ENCODE measurements around the gene FAM136A.
"Not testable (repeated sequence)": the region's sequence is repeated elsewhere in the genome, so short reads cannot be mapped to it uniquely, and the experiment has no call there.

The FAM136A gene

DNA sequence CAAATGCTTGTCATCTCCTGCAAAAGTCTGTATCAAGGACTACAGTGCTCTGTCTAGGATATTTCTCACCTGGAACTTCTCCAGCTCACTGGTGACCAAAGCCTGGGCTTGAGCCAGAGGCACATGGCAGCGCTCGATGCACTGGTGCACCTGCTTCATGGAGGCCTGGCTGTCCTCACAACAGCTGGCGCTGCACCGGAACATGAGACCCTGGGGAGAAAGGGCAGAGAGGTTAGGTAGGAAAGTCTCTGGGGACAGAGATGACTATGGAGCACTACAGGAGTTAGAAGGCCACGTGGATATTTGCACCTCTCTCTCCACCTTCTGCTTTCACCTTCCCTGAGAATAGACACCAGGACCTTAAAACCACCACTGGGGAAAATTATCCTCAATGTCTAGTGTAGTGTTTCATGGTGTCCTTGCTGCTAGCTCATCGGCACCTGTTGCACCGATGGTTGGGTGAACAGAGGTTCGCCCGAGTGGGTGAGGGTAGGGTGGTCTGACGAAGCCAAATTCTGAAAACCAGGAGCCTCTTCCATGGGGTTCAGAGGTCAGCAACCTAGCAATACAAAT is 1.0 kb downstream of the FAM136A start:
- no peaks in the 10 kb centered on the region for H3K27me3 ChIP-seq (ENCODE audit: insufficient read depth, low read length)
- peaks cover 3% of the 10 kb centered on the region; the same call in 1 of the 2 replicates for H3K9me3 ChIP-seq (ENCODE audit: insufficient read depth, low read depth, low read length)
- 71% methylated on average over 9 of the region's 10 CpGs for WGBS
- peak overlapping the region; percentile 83; the same call in 1 of the 2 replicates for H3K27ac ChIP-seq (ENCODE audit: low read depth, low read length)
- H3K9ac ChIP-seq (ENCODE audit: low read depth, low read length): peak overlapping the region; percentile 95
- peaks cover 46% of the 10 kb centered on the region for H3K36me3 ChIP-seq (ENCODE audit: insufficient read depth, low read length)
- H3K4me3 ChIP-seq (ENCODE audit: low read length): peak overlapping the region; percentile 80
- peaks cover 12% of the 10 kb centered on the region for H3K4me1 ChIP-seq (ENCODE audit: insufficient read depth, low read length)

DNA sequence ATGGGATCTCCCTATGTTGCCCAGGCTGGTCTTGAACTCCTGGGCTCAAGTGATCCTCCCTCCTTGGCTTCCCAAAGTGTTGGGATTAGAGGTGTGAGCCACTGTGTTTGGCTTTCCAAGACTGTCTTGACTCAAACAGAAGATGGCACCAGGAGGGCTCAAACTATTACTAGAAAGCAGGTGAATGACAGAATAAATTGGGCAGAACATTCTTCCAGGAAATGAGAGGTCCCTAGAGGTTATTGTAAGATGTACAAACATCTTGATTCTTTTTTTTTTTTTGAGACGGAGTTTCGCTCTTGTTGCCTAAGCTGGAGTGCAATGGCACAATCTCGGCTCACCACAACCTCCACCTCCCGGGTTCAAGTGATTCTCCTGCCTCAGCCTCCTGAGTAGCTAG is 4.0 kb downstream of the FAM136A start:
- 95% methylated on average over 4 of the region's 4 CpGs for WGBS
- H3K4me3 ChIP-seq (ENCODE audit: low read length); H3K9ac ChIP-seq (ENCODE audit: low read depth, low read length): not testable (repeated sequence)

DNA sequence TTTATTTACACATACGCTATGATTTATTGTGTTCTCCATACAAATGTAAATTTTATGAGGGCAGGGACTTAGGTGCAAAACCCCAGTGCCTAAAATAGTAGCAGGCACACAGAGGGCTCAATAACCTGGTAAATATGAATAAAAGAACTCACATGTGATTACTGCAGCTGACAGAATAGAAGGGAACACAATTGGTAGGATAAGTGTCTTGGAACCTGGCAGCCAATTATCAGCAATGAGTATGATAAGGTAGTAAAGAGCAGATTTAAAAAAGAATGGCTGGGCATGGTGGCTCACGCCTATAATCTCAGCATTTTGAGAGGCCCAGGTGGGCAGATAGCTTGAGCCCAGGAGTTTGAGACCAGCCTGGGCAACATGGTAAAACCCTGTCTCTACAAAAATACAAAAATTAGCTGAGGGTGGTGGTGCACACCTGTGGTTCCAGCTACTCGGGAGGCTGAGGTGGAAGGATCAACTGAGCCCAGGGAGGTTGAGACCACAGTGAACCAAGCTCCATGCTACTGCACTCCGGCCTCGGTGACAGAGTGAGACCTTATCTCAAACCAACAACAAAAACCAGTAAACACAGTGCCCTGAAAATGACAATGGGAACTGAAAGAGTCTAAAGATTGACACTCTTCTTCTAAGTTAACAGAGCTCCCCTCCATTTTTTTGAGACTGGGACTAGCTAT is 18.2 kb downstream of the FAM136A start:
- H3K27ac ChIP-seq (ENCODE audit: low read depth, low read length): no peak overlapping the region
- H3K36me3 ChIP-seq (ENCODE audit: insufficient read depth, low read length): peaks cover 88% of the 10 kb centered on the region
- 96% methylated on average over 4 of the region's 5 CpGs for WGBS
- no peaks in the 10 kb centered on the region for H3K4me1 ChIP-seq (ENCODE audit: insufficient read depth, low read length)
- no peaks in the 10 kb centered on the region for H3K27me3 ChIP-seq (ENCODE audit: insufficient read depth, low read length)
- no peaks in the 10 kb centered on the region for H3K9me3 ChIP-seq (ENCODE audit: insufficient read depth, low read depth, low read length)
- no peak overlapping the region for H3K4me3 ChIP-seq (ENCODE audit: low read length)
- H3K9ac ChIP-seq (ENCODE audit: low read depth, low read length): no peak overlapping the region

More for the DNA sequence above, 4.0 kb downstream of the FAM136A start:
- H3K27ac ChIP-seq (ENCODE audit: low read depth, low read length); H3K9me3 ChIP-seq (ENCODE audit: insufficient read depth, low read depth, low read length); H3K27me3 ChIP-seq (ENCODE audit: insufficient read depth, low read length); H3K4me1 ChIP-seq (ENCODE audit: insufficient read depth, low read length): not testable (repeated sequence)
- H3K36me3 ChIP-seq (ENCODE audit: insufficient read depth, low read length): peaks cover 47% of the 10 kb centered on the region

DNA sequence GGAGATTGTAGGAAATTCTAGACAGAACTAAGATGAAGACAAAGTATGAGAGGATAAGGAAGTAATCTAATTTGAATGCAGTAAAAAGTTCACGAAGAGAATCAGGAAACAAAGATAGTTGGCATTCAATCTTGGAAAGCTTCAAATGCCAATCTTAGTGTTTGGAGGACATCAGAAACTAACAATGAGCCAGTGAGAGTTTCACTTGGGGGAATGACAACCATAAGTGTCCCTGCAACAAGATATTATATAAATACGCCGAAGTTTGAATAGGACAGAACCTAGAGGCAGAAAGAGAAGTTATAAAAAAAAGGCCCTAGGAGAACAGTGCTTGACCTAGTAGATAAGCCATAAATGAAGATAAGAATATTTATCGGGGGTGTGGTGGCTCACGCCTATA is 19.4 kb downstream of the FAM136A start:
- peaks cover 88% of the 10 kb centered on the region for H3K36me3 ChIP-seq (ENCODE audit: insufficient read depth, low read length)
- no peaks in the 10 kb centered on the region for H3K27me3 ChIP-seq (ENCODE audit: insufficient read depth, low read length)
- WGBS: 96% methylated on average over 5 of the region's 5 CpGs
- no peaks in the 10 kb centered on the region for H3K9me3 ChIP-seq (ENCODE audit: insufficient read depth, low read depth, low read length)
- H3K9ac ChIP-seq (ENCODE audit: low read depth, low read length): no peak overlapping the region
- no peak overlapping the region for H3K4me3 ChIP-seq (ENCODE audit: low read length)
- H3K27ac ChIP-seq (ENCODE audit: low read depth, low read length): no peak overlapping the region
- no peaks in the 10 kb centered on the region for H3K4me1 ChIP-seq (ENCODE audit: insufficient read depth, low read length)

DNA sequence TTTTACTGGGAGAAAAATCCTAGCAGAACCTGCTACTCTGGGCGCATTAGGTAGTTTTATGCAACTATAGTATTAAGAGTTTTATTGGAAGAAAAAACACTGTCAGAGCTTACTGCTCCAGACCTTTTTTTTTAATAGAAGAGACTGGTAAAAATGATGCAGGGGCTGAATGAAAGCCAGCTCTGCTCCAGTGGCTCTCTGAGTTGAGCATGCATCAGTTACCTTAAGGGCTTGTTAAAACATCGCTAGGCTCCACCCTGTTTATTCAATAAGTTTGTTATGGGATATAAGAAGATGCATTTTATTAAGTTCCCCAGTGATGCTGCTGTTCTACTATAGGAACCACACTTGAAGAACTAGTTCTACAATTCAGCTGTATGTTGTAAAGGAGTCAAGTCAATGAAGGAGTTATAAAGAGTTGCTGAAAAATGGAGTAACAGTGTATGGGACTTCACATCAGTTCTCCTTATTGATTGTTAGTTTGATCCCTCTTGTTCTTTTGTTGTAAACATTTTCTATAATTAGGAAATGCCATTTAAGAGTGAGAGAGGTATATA is 21.5 kb downstream of the FAM136A start:
- no peak overlapping the region for H3K9ac ChIP-seq (ENCODE audit: low read depth, low read length)
- H3K27me3 ChIP-seq (ENCODE audit: insufficient read depth, low read length): no peaks in the 10 kb centered on the region
- no peaks in the 10 kb centered on the region for H3K9me3 ChIP-seq (ENCODE audit: insufficient read depth, low read depth, low read length)
- peaks cover 83% of the 10 kb centered on the region for H3K36me3 ChIP-seq (ENCODE audit: insufficient read depth, low read length)
- H3K4me1 ChIP-seq (ENCODE audit: insufficient read depth, low read length): no peaks in the 10 kb centered on the region
- H3K27ac ChIP-seq (ENCODE audit: low read depth, low read length): no peak overlapping the region
- no peak overlapping the region for H3K4me3 ChIP-seq (ENCODE audit: low read length)
- WGBS: 94% methylated on average over 2 of the region's 2 CpGs

DNA sequence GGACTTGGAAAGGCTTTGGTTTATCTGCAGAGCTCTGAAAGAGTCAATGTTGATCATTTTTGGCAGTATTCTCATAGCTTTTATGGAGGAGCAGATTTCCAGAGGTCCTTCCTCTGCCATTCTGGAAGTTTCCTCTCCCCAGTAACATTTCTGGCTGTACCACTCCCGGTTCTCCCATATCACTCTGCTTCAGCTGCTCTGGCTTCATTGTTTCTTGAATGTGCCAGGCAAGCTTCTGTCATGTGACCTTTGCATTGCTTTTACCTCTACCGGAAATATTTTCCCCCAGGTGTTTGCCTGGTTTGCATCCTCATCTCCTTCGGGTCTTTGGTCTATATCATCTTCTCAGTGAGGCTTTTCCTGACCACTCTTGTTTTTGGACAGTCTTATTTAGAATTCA is 31.5 kb downstream of the FAM136A start:
- H3K9ac ChIP-seq (ENCODE audit: low read depth, low read length): no peak overlapping the region
- peaks cover 30% of the 10 kb centered on the region for H3K36me3 ChIP-seq (ENCODE audit: insufficient read depth, low read length)
- H3K4me3 ChIP-seq (ENCODE audit: low read length): no peak overlapping the region
- no peak overlapping the region for H3K27ac ChIP-seq (ENCODE audit: low read depth, low read length)
- WGBS: 91% methylated on average over 3 of the region's 3 CpGs
- H3K27me3 ChIP-seq (ENCODE audit: insufficient read depth, low read length): no peaks in the 10 kb centered on the region
- no peaks in the 10 kb centered on the region for H3K4me1 ChIP-seq (ENCODE audit: insufficient read depth, low read length)
- no peaks in the 10 kb centered on the region for H3K9me3 ChIP-seq (ENCODE audit: insufficient read depth, low read depth, low read length)

DNA sequence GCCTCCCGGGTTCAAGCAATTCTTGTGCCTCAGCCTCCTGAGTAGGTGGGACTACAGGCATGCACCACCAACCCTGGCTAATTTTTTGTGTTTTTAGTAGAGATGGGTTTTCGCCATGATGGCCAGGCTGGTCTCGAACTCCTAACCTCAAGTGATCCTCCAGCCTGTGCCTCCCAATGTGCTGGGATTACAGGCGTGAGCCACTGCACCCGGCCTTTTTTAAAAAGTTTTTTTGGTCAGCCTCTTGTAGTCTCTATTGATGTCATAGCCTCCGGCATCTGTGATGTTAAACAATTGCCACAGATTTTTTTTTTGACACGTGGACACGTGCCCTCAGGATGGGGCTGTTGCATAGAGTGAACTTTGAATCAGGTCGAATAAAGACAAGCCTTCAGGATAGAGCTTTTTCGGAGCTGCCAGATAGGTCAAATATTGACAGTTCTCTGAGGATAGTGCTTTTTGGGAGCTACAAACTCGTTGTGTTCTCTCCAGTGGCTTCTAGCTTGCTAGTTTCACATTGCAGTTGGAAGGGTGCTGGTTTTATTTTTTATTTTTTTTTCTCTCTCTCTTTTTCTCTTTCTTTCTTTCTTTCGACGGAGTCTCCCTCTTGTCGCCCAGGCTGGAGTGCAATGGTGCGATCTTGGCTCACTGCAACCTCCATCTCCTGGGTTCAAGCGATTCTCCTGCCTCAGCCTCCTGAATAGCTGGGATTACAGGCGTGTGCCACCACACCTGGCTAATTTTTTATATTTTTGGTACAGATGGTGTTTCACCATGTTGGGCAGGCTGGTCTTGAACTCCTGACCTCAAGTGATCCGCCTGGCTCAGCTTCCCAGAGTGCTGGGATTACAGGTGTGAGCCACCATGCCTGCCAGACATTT is 32.2 kb downstream of the FAM136A start:
- H3K9ac ChIP-seq (ENCODE audit: low read depth, low read length); H3K4me1 ChIP-seq (ENCODE audit: insufficient read depth, low read length); H3K27me3 ChIP-seq (ENCODE audit: insufficient read depth, low read length); H3K27ac ChIP-seq (ENCODE audit: low read depth, low read length); H3K4me3 ChIP-seq (ENCODE audit: low read length); H3K9me3 ChIP-seq (ENCODE audit: insufficient read depth, low read depth, low read length): not testable (repeated sequence)
- peaks cover 30% of the 10 kb centered on the region for H3K36me3 ChIP-seq (ENCODE audit: insufficient read depth, low read length)
- WGBS: 94% methylated on average over 18 of the region's 18 CpGs

DNA sequence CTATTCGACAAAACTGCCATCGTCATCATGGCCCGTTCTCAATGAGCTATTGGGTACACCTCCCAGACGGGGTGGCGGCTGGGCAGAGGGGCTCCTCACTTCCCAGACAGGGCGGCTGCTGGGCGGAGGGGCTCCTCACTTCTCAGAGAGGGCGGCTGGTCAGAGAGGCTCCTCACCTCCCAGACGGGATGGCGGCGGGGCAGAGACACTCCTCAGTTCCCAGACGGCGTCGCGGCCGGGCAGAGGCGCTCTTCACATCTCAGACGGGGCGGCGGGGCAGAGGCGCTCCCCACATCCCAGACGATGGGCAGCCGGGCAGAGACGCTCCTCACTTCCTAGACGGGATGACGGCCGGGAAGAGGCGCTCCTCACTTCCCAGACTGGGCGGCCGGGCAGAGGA is 34.9 kb downstream of the FAM136A start:
- not testable (repeated sequence) for H3K27me3 ChIP-seq (ENCODE audit: insufficient read depth, low read length); H3K27ac ChIP-seq (ENCODE audit: low read depth, low read length); H3K9me3 ChIP-seq (ENCODE audit: insufficient read depth, low read depth, low read length); H3K4me1 ChIP-seq (ENCODE audit: insufficient read depth, low read length); H3K9ac ChIP-seq (ENCODE audit: low read depth, low read length); H3K4me3 ChIP-seq (ENCODE audit: low read length)
- H3K36me3 ChIP-seq (ENCODE audit: insufficient read depth, low read length): peaks cover 40% of the 10 kb centered on the region
- 97% methylated on average over 29 of the region's 30 CpGs for WGBS

DNA sequence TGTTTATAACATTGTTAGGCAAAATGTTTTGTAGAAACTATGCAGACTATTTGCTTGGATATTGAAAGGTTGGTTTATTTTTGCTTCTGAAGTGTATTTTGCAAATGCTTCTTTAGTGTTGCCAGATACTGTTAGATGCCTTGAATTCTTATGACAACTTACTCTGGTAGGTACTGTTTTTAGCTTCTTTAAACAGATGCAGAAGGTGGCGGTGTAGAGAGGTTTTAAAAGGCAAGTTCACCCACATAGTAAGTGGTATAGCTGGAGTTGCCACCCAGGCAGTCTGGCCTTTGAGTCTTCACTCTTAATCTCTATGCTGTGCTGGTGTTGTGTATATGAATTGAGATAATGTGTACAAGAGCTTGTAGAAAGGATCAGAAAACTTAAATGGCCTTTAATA is 40.4 kb downstream of the FAM136A start:
- peaks cover 46% of the 10 kb centered on the region for H3K36me3 ChIP-seq (ENCODE audit: insufficient read depth, low read length)
- H3K27ac ChIP-seq (ENCODE audit: low read depth, low read length): no peak overlapping the region
- WGBS: 100% methylated on average over 1 of the region's 1 CpG
- peaks cover 3% of the 10 kb centered on the region; the same call in 1 of the 2 replicates for H3K4me1 ChIP-seq (ENCODE audit: insufficient read depth, low read length)
- H3K9me3 ChIP-seq (ENCODE audit: insufficient read depth, low read depth, low read length): no peaks in the 10 kb centered on the region
- no peaks in the 10 kb centered on the region for H3K27me3 ChIP-seq (ENCODE audit: insufficient read depth, low read length)
- H3K9ac ChIP-seq (ENCODE audit: low read depth, low read length): no peak overlapping the region
- no peak overlapping the region for H3K4me3 ChIP-seq (ENCODE audit: low read length)

DNA sequence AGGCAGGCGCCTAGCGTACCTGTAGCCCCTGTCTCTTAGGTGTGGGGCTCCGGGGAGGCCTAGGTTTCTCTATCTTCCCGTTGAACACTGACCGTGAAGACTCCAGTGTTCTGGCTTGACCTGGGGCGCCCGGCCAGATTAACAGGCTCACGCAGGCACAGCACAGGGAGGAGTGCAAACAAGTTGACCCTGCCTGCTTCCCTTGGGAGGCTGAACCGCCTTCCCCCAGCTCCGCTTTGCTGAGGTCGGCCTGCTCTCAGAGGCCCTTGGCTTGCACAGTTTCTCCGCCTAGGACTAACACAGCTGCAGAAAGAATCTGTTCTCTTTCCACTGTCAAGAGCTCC is 43.4 kb downstream of the FAM136A start:
- peak overlapping the region; percentile 70 for H3K9ac ChIP-seq (ENCODE audit: low read depth, low read length)
- WGBS: 11% methylated on average over 12 of the region's 12 CpGs
- H3K4me1 ChIP-seq (ENCODE audit: insufficient read depth, low read length): peaks cover 3% of the 10 kb centered on the region; the same call in 1 of the 2 replicates
- no peaks in the 10 kb centered on the region for H3K27me3 ChIP-seq (ENCODE audit: insufficient read depth, low read length)
- H3K27ac ChIP-seq (ENCODE audit: low read depth, low read length): no peak overlapping the region
- H3K36me3 ChIP-seq (ENCODE audit: insufficient read depth, low read length): peaks cover 29% of the 10 kb centered on the region
- peak overlapping the region; percentile 74 for H3K4me3 ChIP-seq (ENCODE audit: low read length)
- H3K9me3 ChIP-seq (ENCODE audit: insufficient read depth, low read depth, low read length): no peaks in the 10 kb centered on the region

Measured in HUES64 (cell line).